GM12878 (cell line): ENCODE results near the gene FGD4. TPM values are rescaled to one million over a fixed set of nuclear protein-coding genes. Genes with fewer than 3 reads are reported as not detected.

ENCODE experiments used
- ATAC-seq: fragments of 200-7000 bp; cut with Tn5 transposase; 3 replicates; pipeline ENCODE4 v1.9.1; 2020; ENCODE audit warnings: mild to moderate bottlenecking, moderate library complexity
- BruUV-seq: library from RNA; stranded (reverse); fragments of 400-500 nt; replicated peaks from 2 replicates; lab custom pipeline; 2021; lab: Mats Ljungman, UMichigan
- CTCF ChIA-PET: fragments of 300-600 bp; sonication (Branson Sonifier 250); formaldehyde crosslinking; extraction: SDS; loops from one replicate; lab custom pipeline; 2021; ENCODE audit warnings: inconsistent platforms; lab: Yijun Ruan, JAX
- POLR2A ChIA-PET: fragments of 350-600 bp; formaldehyde crosslinking; extraction: SDS; loops from one replicate; lab custom pipeline; 2021; ENCODE audit warnings: inconsistent platforms; lab: Charles Lee
- RAD21 ChIA-PET: fragments of 300-600 bp; sonication (Branson Sonifier 250); formaldehyde crosslinking; loops from one replicate; lab custom pipeline; 2023; ENCODE audit warnings: antibody characterized with exemption; ENCODE audit not compliant: unreplicated experiment; lab: Charles Lee
- SMC1A ChIA-PET: fragments of 300-600 bp; sonication (Branson Sonifier 250); formaldehyde crosslinking; loops from one replicate; lab custom pipeline; 2023; ENCODE audit not compliant: unreplicated experiment, uncharacterized antibody; lab: Charles Lee
- DNase-seq: peaks from one replicate; pipeline ENCODE4 v3.0.0-alpha.2; 2011; ENCODE audit warnings: low read depth, low spot score
- FAIRE-seq: peaks from 3 replicates; lab custom pipeline; 2011; peaks lifted over from hg19 to GRCh38; lab: Jason Lieb, UNC
- H2AFZ ChIP-seq: 2 replicates; pipeline ENCODE4 v1.6.0; 2011; ENCODE audit warnings: low read depth, low read length, control low read depth; ENCODE audit not compliant: control insufficient read depth
- H3K27ac ChIP-seq: 2 replicates; pipeline ENCODE4 v1.5.1; 2011; ENCODE audit warnings: control low read depth; ENCODE audit not compliant: control insufficient read depth, insufficient read depth
- H3K27me3 ChIP-seq, 2 experiments: replicated peaks in 1 of 2; 2 replicates each; pipeline versions ENCODE4 v1.6.0 to v1.6.1; 2011; ENCODE audit warnings: low read length in 1 of 2; ENCODE audit not compliant: control insufficient read depth in 2 of 2, insufficient read depth in 2 of 2
- H3K36me3 ChIP-seq, 2 experiments: 2 replicates each; pipeline ENCODE4 v1.5.1; 2011; ENCODE audit warnings: low read length in 1 of 2; ENCODE audit not compliant: control insufficient read depth in 2 of 2, insufficient read depth in 2 of 2
- H3K4me1 ChIP-seq: 2 replicates; pipeline ENCODE4 v1.6.1; 2011; ENCODE audit warnings: mild to moderate bottlenecking, low read length, moderate library complexity, mixed read lengths; ENCODE audit not compliant: control insufficient read depth, insufficient read depth
- H3K4me2 ChIP-seq: 2 replicates; pipeline ENCODE4 v1.6.0; 2011; ENCODE audit warnings: control low read depth; ENCODE audit not compliant: control insufficient read depth, insufficient read depth
- H3K4me3 ChIP-seq: fragments of 200-600 bp; sonication (generic); 2 replicates; pipeline ENCODE4 v1.5.1; 2016
- H3K79me2 ChIP-seq: 2 replicates; pipeline ENCODE4 v1.6.0; 2011; ENCODE audit warnings: low read length; ENCODE audit not compliant: control insufficient read depth, insufficient read depth
- H3K9ac ChIP-seq: 2 replicates; pipeline ENCODE4 v1.8.0; 2011; ENCODE audit warnings: low read length, control low read depth, mixed read lengths; ENCODE audit not compliant: control insufficient read depth, insufficient read depth
- H3K9me3 ChIP-seq: replicated peaks from 3 replicates; pipeline ENCODE4 v1.5.1; 2011; ENCODE audit warnings: mild to moderate bottlenecking, low read length; ENCODE audit not compliant: control insufficient read depth, insufficient read depth
- H4K20me1 ChIP-seq: 2 replicates; pipeline ENCODE4 v1.6.0; 2011; ENCODE audit not compliant: control insufficient read depth, insufficient read depth
- ASH2L ChIP-seq: fragments of 300-600, 200-600 bp; sonication (generic); IDR thresholded peaks from 2 replicates; pipeline ENCODE4 v1.6.1; 2017; ENCODE audit warnings: low read depth, mild to moderate bottlenecking, borderline replicate concordance
- CEBPZ ChIP-seq: fragments of 150-350 bp; IDR thresholded peaks from 2 replicates; pipeline ENCODE4 v1.6.1; 2016; ENCODE audit warnings: low read depth, low read length
- CHD2 ChIP-seq: IDR thresholded peaks from 2 replicates; pipeline ENCODE4 v1.6.1; 2011; ENCODE audit warnings: low read depth, low read length, improper control_type of control experiment, borderline replicate concordance
- CHD4 ChIP-seq: fragments of 200-600 bp; sonication (generic); IDR thresholded peaks from 2 replicates; pipeline ENCODE4 v1.6.1; 2016; ENCODE audit warnings: mild to moderate bottlenecking
- EGR1 ChIP-seq, 2 experiments: IDR thresholded peaks; 1 replicate in 1 of 2; 2 replicates in 1 of 2; pipeline ENCODE4 v1.6.1; 2011 to 2012; ENCODE audit warnings: low read depth in 2 of 2, low read length in 2 of 2, borderline replicate concordance in 1 of 2, mild to moderate bottlenecking in 1 of 2, moderate library complexity in 1 of 2
- FOXM1 ChIP-seq: IDR thresholded peaks from 2 replicates; pipeline ENCODE4 v1.6.1; 2012; ENCODE audit warnings: low read depth, mild to moderate bottlenecking, inconsistent platforms, low read length, moderate library complexity
- GATAD2B ChIP-seq: fragments of 450-650 bp; conservative IDR thresholded peaks from 2 replicates; pipeline ENCODE4 v1.6.1; 2017; ENCODE audit warnings: low read depth, mild to moderate bottlenecking, moderate library complexity
- HDAC6 ChIP-seq: fragments of 200-600 bp; sonication (generic); IDR thresholded peaks from one replicate; pipeline ENCODE4 v1.8.0; 2017; ENCODE audit warnings: antibody characterized with exemption; ENCODE audit not compliant: unreplicated experiment
- MEF2A ChIP-seq: IDR thresholded peaks from 2 replicates; pipeline ENCODE4 v1.6.1; 2011; ENCODE audit warnings: low read depth, mild to moderate bottlenecking, low read length, moderate library complexity; ENCODE audit not compliant: insufficient read depth
- NFIC ChIP-seq: IDR thresholded peaks from 2 replicates; pipeline ENCODE4 v1.6.1; 2012; ENCODE audit warnings: low read depth, mild to moderate bottlenecking, inconsistent platforms, low read length, moderate library complexity
- NKRF ChIP-seq: fragments of 450-650 bp; conservative IDR thresholded peaks from 2 replicates; pipeline ENCODE4 v1.6.1; 2017; ENCODE audit warnings: mild to moderate bottlenecking, moderate library complexity
- NR2F1 ChIP-seq: fragments of 450-650 bp; conservative IDR thresholded peaks from 2 replicates; pipeline ENCODE4 v1.6.1; 2017; ENCODE audit warnings: mild to moderate bottlenecking
- RB1 ChIP-seq: fragments of 450-650 bp; formaldehyde crosslinking; IDR thresholded peaks from 2 replicates; pipeline ENCODE4 v1.6.1; 2017; ENCODE audit warnings: mild to moderate bottlenecking, borderline replicate concordance
- RFX5 ChIP-seq: IDR thresholded peaks from 2 replicates; pipeline ENCODE4 v1.6.1; 2011; ENCODE audit warnings: low read depth, low read length, improper control_type of control experiment
- SMARCA5 ChIP-seq: fragments of 450-650 bp; IDR thresholded peaks from 2 replicates; pipeline ENCODE4 v1.6.1; 2017; ENCODE audit warnings: mild to moderate bottlenecking
- WGBS: methylation state at CpG from one replicate; pipeline ENCODE4 v1.1.6; 2016; ENCODE audit warnings: low lambda C conversion rate; ENCODE audit not compliant: insufficient replicate concordance, insufficient coverage; ENCODE audit errors: missing lambda C conversion rate; 5-methylcytosine and 5-hydroxymethylcytosine counted together
- in situ Hi-C: fragments of 300-500 bp; cut with MboI; formaldehyde crosslinking; loops from 9 replicates; pipeline ENCODE4 v1.14.3; 2018; ENCODE audit warnings: mixed read lengths
- intact Hi-C: fragments of 100-400 bp; cut with micrococcal nuclease; formaldehyde crosslinking; loops from one replicate; pipeline ENCODE4 v1.14.2; 2022; ENCODE audit not compliant: unreplicated experiment
- polyA plus RNA-seq, 11 experiments: library from polyadenylated mRNA; depleted of rRNA in 4 of 11; unstranded in 6 of 11; stranded (reverse) in 5 of 11; fragments of >200 nt; fragmentation: Nextera tagmentation in 4 of 11; fragmentation: Illumina TruSeq in 1 of 11; extraction: Ambion mirVana in 4 of 11; extraction: Trizol in 1 of 11; gene quantifications; 1 replicate in 1 of 11; 2 replicates in 10 of 11; pipeline versions ENCODE4 v1.2.1 to v1.2.3, GENCODE V29; 2011 to 2016; ENCODE audit warnings: inconsistent platforms in 2 of 11, missing spikeins in 2 of 11, low read depth in 1 of 11
- total RNA-seq, 4 experiments: library from RNA; depleted of rRNA in 3 of 4; stranded (reverse); fragments of >200 nt in 3 of 4; fragmentation: Illumina TruSeq in 1 of 4; extraction: Trizol in 1 of 4; gene quantifications; 2 replicates each; pipeline versions ENCODE4 v1.2.1 to v1.2.3, GENCODE V29; 2013 to 2021
- TF ChIP-seq, protein P1 (sequence below): fragments of 450-650 bp; IDR thresholded peaks from 2 replicates; pipeline ENCODE4 v1.6.1; 2017; ENCODE audit warnings: borderline replicate concordance
- TF ChIP-seq, protein P2 (sequence below): IDR thresholded peaks from 2 replicates; pipeline ENCODE4 v1.6.1; 2011; ENCODE audit warnings: mild to moderate bottlenecking, low read depth, low read length, moderate library complexity; ENCODE audit not compliant: insufficient replicate concordance

Gene FGD4
- total and polyA plus RNA-seq, 10 of the 15 experiments (the other 5 are each of a cell fraction or from before 2014, with no cell fraction given): 0.01 to 0.18 (median 0.08) TPM; not detected in 3

GRCh38 chr12:32450363-32450762 is 51.0 kb downstream of the FGD4 start:
- H3K4me2 ChIP-seq: no peak overlapping the region
- H3K27ac ChIP-seq: no peak overlapping the region
- ATAC-seq: no peak
- no TSS peak for BruUV-seq
- H3K9me3 ChIP-seq: no peaks in the 10 kb centered on the region
- 42% methylated on average over 2 of the region's 2 CpGs for WGBS
- intact Hi-C loops (no loop called here), in situ Hi-C loops (loop anchor here (10.0 kb wide), 1 partner anchor 1564 kb away; no protein-coding TSS in a partner anchor)
- H3K4me1 ChIP-seq: no peaks in the 10 kb centered on the region; the same call in 1 of the 2 replicates
- ChIA-PET CTCF (interaction anchor here (0.6 to 5.1 kb wide), 3 partner anchors 305 to 797 kb away, joined by 3 to 21 read pairs (median 4); partner anchors contain the start of gene YARS2), SMC1A (interaction anchor here (4.0 to 10.2 kb wide), 2 partner anchors 222 to 305 kb away, joined by 20 to 108 read pairs; partner anchors contain the start of gene YARS2), RAD21 (interaction anchor here (1.7 kb wide), 1 partner anchor 222 kb away, joined by 5 read pairs; no protein-coding TSS in a partner anchor), POLR2A (no interaction called here)
- H3K9ac ChIP-seq: no peak overlapping the region
- H3K79me2 ChIP-seq: no peaks in the 10 kb centered on the region
- DNase-seq: no peak
- no peak overlapping the region for H2AFZ ChIP-seq
- H3K27me3 ChIP-seq: no peaks in the 10 kb centered on the region
- no peaks in the 10 kb centered on the region for H3K36me3 ChIP-seq
- FAIRE-seq: no peak
- no peak overlapping the region for H3K4me3 ChIP-seq
- no peaks in the 10 kb centered on the region for H4K20me1 ChIP-seq
- TF ChIP-seq NFIC: no peak
- TF ChIP-seq SMARCA5: no peak
- no peak for TF ChIP-seq RB1
- no peak for TF ChIP-seq GATAD2B
- no peak for TF ChIP-seq CHD2
- no peak for TF ChIP-seq FOXM1
- TF ChIP-seq CHD4: no peak
- TF ChIP-seq EGR1 (IDR thresholded peaks at IDR 0.05; ENCODE audit: borderline replicate concordance in 1 of 2, low read depth in 2 of 2, low read length in 2 of 2): no peak
- no peak for TF ChIP-seq NR2F1
- TF ChIP-seq RFX5: no peak
- TF ChIP-seq NKRF: no peak
- TF ChIP-seq ASH2L: no peak
- TF ChIP-seq, protein P1, sequence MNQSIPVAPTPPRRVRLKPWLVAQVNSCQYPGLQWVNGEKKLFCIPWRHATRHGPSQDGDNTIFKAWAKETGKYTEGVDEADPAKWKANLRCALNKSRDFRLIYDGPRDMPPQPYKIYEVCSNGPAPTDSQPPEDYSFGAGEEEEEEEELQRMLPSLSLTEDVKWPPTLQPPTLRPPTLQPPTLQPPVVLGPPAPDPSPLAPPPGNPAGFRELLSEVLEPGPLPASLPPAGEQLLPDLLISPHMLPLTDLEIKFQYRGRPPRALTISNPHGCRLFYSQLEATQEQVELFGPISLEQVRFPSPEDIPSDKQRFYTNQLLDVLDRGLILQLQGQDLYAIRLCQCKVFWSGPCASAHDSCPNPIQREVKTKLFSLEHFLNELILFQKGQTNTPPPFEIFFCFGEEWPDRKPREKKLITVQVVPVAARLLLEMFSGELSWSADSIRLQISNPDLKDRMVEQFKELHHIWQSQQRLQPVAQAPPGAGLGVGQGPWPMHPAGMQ: no peak
- no peak for TF ChIP-seq CEBPZ
- TF ChIP-seq HDAC6: no peak
- no peak for TF ChIP-seq MEF2A
- TF ChIP-seq, protein P2, sequence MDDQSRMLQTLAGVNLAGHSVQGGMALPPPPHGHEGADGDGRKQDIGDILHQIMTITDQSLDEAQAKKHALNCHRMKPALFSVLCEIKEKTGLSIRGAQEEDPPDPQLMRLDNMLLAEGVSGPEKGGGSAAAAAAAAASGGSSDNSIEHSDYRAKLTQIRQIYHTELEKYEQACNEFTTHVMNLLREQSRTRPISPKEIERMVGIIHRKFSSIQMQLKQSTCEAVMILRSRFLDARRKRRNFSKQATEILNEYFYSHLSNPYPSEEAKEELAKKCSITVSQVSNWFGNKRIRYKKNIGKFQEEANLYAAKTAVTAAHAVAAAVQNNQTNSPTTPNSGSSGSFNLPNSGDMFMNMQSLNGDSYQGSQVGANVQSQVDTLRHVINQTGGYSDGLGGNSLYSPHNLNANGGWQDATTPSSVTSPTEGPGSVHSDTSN: no peak
